Fibroblast of the aortic adventitia (primary cell): ENCODE data around the gene UBXN7. TPM values are rescaled to one million over a fixed set of nuclear protein-coding genes. Genes with fewer than 3 reads are reported as not detected.

Source experiments
- DNase-seq: peaks from one replicate; pipeline ENCODE4 v3.0.0-alpha.2; 2010; ENCODE audit warnings: low read depth
- H3K4me3 ChIP-seq: 2 replicates; pipeline ENCODE4 v1.5.1; 2011; ENCODE audit warnings: low read depth, mild to moderate bottlenecking, control low read depth, low read length, moderate library complexity
- total RNA-seq: library from RNA; depleted of rRNA; stranded (reverse); fragments of >200 nt; gene quantifications from 2 replicates; pipeline ENCODE4 v1.2.3, GENCODE V29; 2012; ENCODE audit warnings: low replicate concordance
- TF ChIP-seq, protein P1 (sequence below): IDR thresholded peaks from 2 replicates; pipeline ENCODE4 v1.5.1; 2011; ENCODE audit warnings: mild to moderate bottlenecking, low read length, control low read depth, inconsistent platforms; ENCODE audit not compliant: insufficient read depth

UBXN7 gene
- total RNA-seq, 1 donor = 27.7 TPM

DNA sequence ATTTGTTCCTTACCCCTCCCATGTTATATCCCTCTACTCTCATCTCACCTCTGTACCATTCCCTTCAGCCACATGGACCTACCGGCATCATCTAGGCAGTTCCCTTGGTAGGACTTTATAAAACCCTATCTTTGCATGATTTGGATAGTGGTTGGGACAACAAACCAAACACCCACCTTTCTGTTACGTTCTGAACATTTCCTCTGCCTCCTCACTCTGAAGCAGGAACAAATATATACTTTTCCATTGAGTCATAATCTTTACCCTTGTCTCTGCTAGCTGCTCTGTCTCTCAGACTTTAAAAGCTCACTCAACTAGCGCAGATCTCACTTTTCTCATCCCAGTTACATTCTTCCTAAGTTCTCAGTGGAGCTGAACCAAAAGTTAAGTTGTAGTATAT is 17.8 kb downstream of the UBXN7 start:
- DNase-seq = no peak
- H3K4me3 ChIP-seq = no peak overlapping the region
- TF ChIP-seq, protein P1, sequence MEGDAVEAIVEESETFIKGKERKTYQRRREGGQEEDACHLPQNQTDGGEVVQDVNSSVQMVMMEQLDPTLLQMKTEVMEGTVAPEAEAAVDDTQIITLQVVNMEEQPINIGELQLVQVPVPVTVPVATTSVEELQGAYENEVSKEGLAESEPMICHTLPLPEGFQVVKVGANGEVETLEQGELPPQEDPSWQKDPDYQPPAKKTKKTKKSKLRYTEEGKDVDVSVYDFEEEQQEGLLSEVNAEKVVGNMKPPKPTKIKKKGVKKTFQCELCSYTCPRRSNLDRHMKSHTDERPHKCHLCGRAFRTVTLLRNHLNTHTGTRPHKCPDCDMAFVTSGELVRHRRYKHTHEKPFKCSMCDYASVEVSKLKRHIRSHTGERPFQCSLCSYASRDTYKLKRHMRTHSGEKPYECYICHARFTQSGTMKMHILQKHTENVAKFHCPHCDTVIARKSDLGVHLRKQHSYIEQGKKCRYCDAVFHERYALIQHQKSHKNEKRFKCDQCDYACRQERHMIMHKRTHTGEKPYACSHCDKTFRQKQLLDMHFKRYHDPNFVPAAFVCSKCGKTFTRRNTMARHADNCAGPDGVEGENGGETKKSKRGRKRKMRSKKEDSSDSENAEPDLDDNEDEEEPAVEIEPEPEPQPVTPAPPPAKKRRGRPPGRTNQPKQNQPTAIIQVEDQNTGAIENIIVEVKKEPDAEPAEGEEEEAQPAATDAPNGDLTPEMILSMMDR = no peak

DNA sequence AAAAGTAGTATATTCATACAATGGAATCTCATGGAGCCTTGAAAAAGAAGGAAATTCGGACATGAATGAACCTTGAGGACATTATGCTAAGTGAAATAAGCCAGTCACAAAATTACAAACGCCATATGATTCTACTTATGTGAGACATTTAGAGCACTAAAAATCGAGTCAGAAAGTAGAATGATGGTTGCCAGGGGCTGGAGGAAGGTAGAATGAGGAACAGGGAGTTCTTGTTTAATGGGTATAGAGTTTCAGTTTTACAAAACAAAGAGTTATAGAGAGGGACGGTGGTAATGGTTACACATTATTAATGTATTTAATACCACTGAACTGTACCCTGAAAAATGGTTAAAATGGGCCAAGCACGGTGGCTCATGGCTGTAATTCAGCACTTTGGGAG is 19.5 kb downstream of the UBXN7 start:
- TF ChIP-seq, protein P1 = no peak
- H3K4me3 ChIP-seq = no peak overlapping the region
- no peak for DNase-seq

DNA sequence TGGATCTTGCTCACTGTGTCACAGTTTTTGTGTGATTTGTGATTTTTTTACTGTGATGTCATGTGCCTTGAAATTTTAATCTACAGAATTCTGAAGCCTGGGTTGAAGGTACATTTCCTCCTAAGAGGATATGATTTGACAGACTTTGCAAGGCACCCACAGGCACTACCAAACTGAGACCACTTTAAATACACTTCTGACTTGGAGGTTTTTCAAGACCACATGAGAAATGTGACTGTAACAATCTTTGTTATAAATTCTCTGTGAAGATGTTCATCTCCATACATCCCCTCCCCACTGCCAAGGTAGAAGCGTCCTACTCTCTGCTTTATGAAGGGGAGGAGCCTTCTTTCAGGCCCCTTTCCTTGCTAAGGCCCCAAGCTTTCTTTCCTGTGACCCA is 22.8 kb downstream of the UBXN7 start:
- no peak overlapping the region for H3K4me3 ChIP-seq
- TF ChIP-seq, protein P1 = no peak
- DNase-seq = no peak

DNA sequence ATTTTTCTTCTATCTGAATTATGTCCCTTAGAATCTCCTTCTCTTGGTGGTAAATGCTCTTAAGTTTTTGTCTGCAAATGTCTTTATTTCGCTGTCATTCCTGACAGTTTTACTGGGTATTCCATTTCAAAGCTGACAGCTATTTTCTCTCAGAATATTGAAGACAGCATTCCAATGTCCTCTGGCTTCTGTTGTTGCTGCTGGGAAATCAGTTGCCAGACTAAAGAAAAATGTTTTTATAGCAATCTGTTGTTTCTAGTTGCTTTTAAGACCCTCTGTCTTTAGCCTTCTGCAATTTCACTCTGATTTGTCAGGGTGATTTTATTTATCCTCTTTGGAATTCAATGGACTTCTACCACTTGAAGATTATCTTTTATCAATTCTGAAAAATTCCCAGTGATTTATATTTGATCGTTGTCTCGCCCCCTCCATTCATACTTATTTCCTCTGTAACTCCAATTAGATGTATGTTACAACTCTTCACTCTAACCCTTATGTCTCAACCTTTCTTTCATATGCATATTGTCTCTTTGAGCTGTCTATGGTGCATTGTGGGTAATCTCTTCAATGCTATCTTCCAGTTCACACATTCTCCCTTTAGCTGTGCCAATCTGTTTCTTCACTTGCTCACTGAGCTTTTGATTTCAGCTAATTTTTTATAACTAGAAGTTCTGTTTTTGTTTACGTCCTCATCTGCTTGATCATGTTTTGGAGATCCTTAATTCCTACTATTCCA is 23.5 kb downstream of the UBXN7 start:
- TF ChIP-seq, protein P1 = no peak
- no peak overlapping the region for H3K4me3 ChIP-seq
- no peak for DNase-seq

DNA sequence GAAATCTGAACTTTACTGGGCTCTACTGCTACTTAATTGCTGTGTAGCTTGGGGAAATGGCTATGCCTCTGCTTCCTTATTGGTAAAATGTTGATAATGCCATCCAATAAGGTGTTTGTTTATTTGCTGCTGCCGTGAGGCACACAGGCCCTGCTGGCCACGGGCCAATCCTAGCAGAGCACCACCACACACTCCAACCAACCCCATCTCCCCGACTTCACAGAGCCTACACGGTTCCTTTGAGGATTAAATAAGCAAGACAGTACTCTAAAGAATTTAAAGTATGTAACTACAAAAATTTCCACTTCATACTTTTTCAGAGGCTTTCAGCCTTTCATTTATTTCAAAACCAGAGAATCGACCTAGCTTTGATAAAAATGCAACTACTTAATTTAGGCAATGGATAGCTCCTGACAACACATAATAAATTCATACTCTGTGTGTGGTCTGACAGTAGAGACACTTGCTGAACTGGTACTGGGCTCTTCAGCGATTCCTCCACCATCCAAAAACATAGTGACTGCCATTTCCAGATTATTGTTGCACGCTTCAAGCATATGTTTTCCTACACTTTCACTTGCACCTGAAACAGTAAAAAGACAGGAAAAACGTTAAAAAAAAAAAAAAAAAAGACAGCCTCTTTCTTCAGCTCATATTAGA is 25.3 kb downstream of the UBXN7 start:
- peak; percentile 69 for DNase-seq
- H3K4me3 ChIP-seq = no peak overlapping the region
- TF ChIP-seq, protein P1 = no peak

DNA sequence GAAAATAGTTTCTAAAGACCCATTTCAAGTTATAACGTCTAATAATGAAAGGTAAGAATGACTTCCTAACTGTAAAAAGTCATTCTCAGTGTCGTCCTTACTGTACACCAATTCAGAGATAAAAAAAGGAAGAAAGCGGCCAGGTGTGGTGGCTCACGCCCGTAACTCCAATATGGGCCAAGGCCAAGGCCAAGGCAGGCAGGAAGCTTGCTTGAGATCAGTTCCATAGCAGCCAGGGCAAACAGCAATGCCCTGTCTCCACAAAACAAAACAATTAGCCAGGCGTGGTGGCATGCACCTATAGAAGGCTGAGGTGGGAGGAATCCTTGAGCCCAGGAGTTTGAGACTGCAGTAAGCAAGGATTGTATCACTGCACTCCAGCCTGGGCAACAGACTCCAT is 31.9 kb downstream of the UBXN7 start:
- no peak overlapping the region for H3K4me3 ChIP-seq
- no peak for DNase-seq
- TF ChIP-seq, protein P1 = no peak

DNA sequence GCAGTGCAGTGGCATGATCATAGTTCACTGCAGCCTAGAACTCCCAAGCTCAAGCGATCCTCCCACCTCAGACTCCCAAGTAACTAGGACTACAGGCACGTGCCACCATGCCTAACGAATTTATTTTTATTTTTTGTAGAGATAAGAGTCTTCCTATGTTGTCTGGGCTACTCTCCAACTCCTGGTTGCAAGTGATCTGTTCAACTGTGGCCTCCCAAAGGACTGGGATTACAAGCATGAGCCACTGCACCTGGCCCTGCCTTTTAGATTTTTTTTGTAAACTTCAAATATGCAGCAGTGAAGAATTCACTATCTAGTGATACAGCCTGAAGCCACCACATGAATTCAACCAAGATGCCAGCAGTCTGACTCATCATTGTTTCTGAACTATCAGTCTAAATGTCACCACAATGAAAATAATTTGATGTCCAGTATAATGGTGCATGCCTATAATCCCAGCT is 32.7 kb downstream of the UBXN7 start:
- TF ChIP-seq, protein P1 = no peak
- no peak overlapping the region for H3K4me3 ChIP-seq
- peak; percentile 30 for DNase-seq
